Measurements from ENCODE around the gene WIPF3. TPM values are rescaled to one million over a fixed set of nuclear protein-coding genes. Genes with fewer than 3 reads are reported as not detected.

WIPF3 gene
- total and polyA plus RNA-seq, 10 of the 15 experiments (the other 5 are each of a cell fraction or from before 2014, with no cell fraction given): 0.03 to 0.05 TPM; not detected in 8

- intact Hi-C loops (cut with micrococcal nuclease; ENCODE audit: unreplicated experiment) (no loop called here), in situ Hi-C loops (cut with MboI) (no loop called here)
- Histone ChIP-seq H2AFZ (ENCODE audit: control insufficient read depth, low read depth, low read length) (no peak overlapping the region), H3K4me1 (ENCODE audit: control insufficient read depth, insufficient read depth, low read length) (no peaks in the 10 kb centered on the region), H3K36me3 (ENCODE audit: control insufficient read depth in 2 of 2, insufficient read depth in 2 of 2, low read length in 1 of 2) (no peaks in the 10 kb centered on the region), H3K4me2 (ENCODE audit: control insufficient read depth, insufficient read depth) (no peak overlapping the region), H3K4me3 (no peak overlapping the region), H3K9me3 (replicated peaks; ENCODE audit: control insufficient read depth, insufficient read depth, low read length) (no peaks in the 10 kb centered on the region), H3K27me3 (replicated peaks in 1 of 2; ENCODE audit: control insufficient read depth in 2 of 2, insufficient read depth in 2 of 2, low read length in 1 of 2) (no peaks in the 10 kb centered on the region; a peak in 2 of 4 replicates), H3K27ac (ENCODE audit: control insufficient read depth, insufficient read depth) (no peak overlapping the region), H3K79me2 (ENCODE audit: control insufficient read depth, insufficient read depth, low read length) (no peaks in the 10 kb centered on the region), H4K20me1 (ENCODE audit: control insufficient read depth, insufficient read depth) (no peaks in the 10 kb centered on the region), H3K9ac (ENCODE audit: control insufficient read depth, insufficient read depth, low read length) (no peak overlapping the region)
- SMC1A ChIA-PET (ENCODE audit: uncharacterized antibody, unreplicated experiment): no interaction called here
- TF ChIP-seq ATF3 (IDR thresholded peaks at IDR 0.05; ENCODE audit: borderline replicate concordance, extremely low read depth, low read depth, low read length): no peak
- no peak for TF ChIP-seq NFIC (IDR thresholded peaks at IDR 0.05; ENCODE audit: low read depth, low read length)
- WGBS (ENCODE audit: insufficient coverage, insufficient replicate concordance, low lambda C conversion rate, missing lambda C conversion rate): 30% methylated on average over 6 of the region's 6 CpGs
- RAD21 ChIA-PET (ENCODE audit: unreplicated experiment): no interaction called here
- CTCF ChIA-PET: no interaction called here
- BruUV-seq (replicated peaks): no TSS peak
- no peak for ATAC-seq
- no peak for FAIRE-seq
- POLR2A ChIA-PET: no interaction called here
- DNase-seq (ENCODE audit: low read depth, low spot score): no peak
Measured at GRCh38 chr7:29794959-29795629, 11.2 kb upstream of the WIPF3 start.

DNA sequence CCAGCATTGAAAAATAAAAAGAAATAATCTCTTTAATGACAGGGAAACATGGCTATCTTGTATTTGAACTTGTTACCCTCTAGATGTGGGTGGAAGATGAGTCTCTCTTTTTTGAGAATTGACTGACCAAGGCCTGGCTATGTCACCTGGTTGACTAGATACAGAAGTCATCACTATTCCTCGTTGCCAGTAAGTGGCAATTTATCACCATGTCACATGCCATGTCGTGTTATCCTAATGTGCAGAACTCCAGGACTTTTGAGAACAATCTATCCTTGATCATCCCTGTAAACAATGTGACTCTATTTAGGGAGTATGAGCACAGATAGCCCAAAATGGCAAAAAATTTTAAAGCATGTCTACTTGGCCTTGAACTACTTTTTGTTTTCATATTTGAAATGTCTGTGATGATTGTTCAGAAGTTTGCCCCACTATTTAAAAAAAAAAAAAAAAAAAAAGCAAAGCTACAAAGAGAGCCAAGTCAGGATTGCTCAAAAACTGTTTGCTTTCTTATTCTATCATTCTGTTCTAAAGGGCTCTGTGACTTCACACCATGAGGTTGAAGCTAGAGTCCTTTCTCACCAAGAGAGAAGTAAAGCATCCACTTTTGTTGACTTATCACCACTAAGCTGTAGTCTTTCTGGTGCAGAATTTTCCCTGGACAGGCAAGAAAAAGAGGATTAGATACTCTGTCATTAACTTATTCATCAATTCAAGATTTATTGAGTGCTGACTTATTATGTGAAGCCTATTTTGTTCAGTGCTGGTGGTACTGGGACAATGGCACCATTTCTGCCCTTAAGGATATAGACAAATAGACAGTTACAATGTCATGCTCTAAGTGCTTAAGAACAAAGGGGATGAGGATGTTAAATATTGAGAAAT, 10.4 kb upstream of the WIPF3 start:
- Histone ChIP-seq H4K20me1 (ENCODE audit: control insufficient read depth, insufficient read depth) (no peaks in the 10 kb centered on the region), H3K4me3 (no peak overlapping the region), H3K9ac (ENCODE audit: control insufficient read depth, insufficient read depth, low read length) (no peak overlapping the region), H3K27me3 (replicated peaks in 1 of 2; ENCODE audit: control insufficient read depth in 2 of 2, insufficient read depth in 2 of 2, low read length in 1 of 2) (no peaks in the 10 kb centered on the region; a peak in 2 of 4 replicates), H3K4me1 (ENCODE audit: control insufficient read depth, insufficient read depth, low read length) (no peaks in the 10 kb centered on the region), H3K4me2 (ENCODE audit: control insufficient read depth, insufficient read depth) (no peak overlapping the region), H3K36me3 (ENCODE audit: control insufficient read depth in 2 of 2, insufficient read depth in 2 of 2, low read length in 1 of 2) (no peaks in the 10 kb centered on the region), H3K9me3 (replicated peaks; ENCODE audit: control insufficient read depth, insufficient read depth, low read length) (no peaks in the 10 kb centered on the region), H2AFZ (ENCODE audit: control insufficient read depth, low read depth, low read length) (no peak overlapping the region), H3K79me2 (ENCODE audit: control insufficient read depth, insufficient read depth, low read length) (no peaks in the 10 kb centered on the region), H3K27ac (ENCODE audit: control insufficient read depth, insufficient read depth) (no peak overlapping the region)
- BruUV-seq (replicated peaks): no TSS peak
- RAD21 ChIA-PET (ENCODE audit: unreplicated experiment): interaction anchor here (0.7 to 1.0 kb wide), 2 partner anchors 14 to 112 kb away, joined by 3 read pairs; no protein-coding TSS in a partner anchor
- 0% methylated on average over 2 of the region's 2 CpGs for WGBS (ENCODE audit: insufficient coverage, insufficient replicate concordance, low lambda C conversion rate, missing lambda C conversion rate)
- intact Hi-C loops (cut with micrococcal nuclease; ENCODE audit: unreplicated experiment): no loop called here
- in situ Hi-C loops (cut with MboI): no loop called here
- POLR2A ChIA-PET: no interaction called here
- FAIRE-seq: no peak
- no peak for DNase-seq (ENCODE audit: low read depth, low spot score)
- TF ChIP-seq TCF3 (IDR thresholded peaks at IDR 0.05; ENCODE audit: borderline replicate concordance, insufficient read depth, low read depth, low read length) (no peak), ASH2L (IDR thresholded peaks at IDR 0.05; ENCODE audit: borderline replicate concordance, low read depth) (no peak), E2F8 (IDR thresholded peaks at IDR 0.05; ENCODE audit: low read depth, partially characterized antibody) (no peak), NR2C1 (IDR thresholded peaks at IDR 0.05) (no peak)
- ATAC-seq: no peak
- CTCF ChIA-PET: interaction anchor here (0.7 to 1.1 kb wide), 2 partner anchors 9 to 266 kb away, joined by 4 to 6 read pairs; no protein-coding TSS in a partner anchor
- SMC1A ChIA-PET (ENCODE audit: uncharacterized antibody, unreplicated experiment): interaction anchor here (0.6 kb wide), 1 partner anchor 117 kb away, joined by 3 read pairs; no protein-coding TSS in a partner anchor

Data from GM12878 (cell line).